Measurements from ENCODE around the gene ZNF418.

Gene ZNF418

DNA sequence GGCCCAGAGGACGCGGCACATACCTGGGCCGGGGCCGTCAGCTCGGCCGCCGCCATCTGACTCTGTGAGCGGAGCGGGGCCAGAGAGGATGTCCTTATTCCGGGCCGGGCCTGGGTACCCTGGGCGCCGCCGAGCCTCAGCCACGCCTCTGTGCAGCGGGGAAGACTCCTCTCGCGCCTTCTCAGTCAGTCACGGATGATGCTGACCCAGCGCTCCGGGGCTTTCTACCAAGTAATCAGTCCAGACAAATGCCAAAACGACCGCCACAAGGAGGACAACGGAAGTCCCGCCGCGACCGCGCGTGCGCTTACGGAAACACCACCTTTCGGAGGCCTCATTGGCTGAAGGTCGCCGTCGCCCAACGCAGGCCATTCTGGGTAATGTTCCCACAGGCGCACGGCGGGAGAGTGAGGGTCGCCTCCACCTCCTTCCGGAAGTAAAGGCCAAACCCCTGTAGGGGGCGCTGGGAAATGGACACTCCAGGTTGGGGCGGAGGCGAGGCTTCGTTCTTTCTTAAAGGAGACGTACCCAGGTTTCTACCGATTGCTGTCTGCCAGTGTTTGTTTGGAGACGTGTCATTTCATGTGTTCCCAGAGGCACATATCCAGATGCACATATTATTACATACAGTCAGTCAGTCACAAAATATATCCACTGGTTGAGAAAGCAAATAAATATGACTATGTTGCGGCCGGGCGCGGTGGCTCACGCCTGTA, 12.4 kb upstream of the ZNF418 start, which contains the start of gene ZNF256:
Gene ZNF256 (minus strand): TSS at position 288 of the 716 bp plus-strand sequence. CDS start 232 bp downstream, at position 56.
- Histone ChIP-seq H2BK12ac (ENCODE audit: low read length) (no peak within 1 kb of the TSS), H4K8ac (ENCODE audit: low read depth, low read length) (no peak within 1 kb of the TSS), H3K79me1 (ENCODE audit: low read depth, low read length) (peaks cover 5% of the 10 kb centered on the region), H3K4ac (ENCODE audit: low read length) (no peak within 1 kb of the TSS), H3K4me2 (ENCODE audit: insufficient read depth, low read length, poor library complexity, severe bottlenecking) (peak within 1 kb of the TSS; percentile 72), H2BK15ac (ENCODE audit: low read length) (no peak within 1 kb of the TSS), H3K27me3 (ENCODE audit: control insufficient read depth in 3 of 3, insufficient read depth in 3 of 3, low read depth in 1 of 3, low read length in 3 of 3) (no peaks in the 10 kb centered on the region), H3K23ac (ENCODE audit: low read depth, low read length, poor library complexity) (no peak within 1 kb of the TSS), H3K36me3 (replicated peaks in 1 of 2; ENCODE audit: control insufficient read depth in 2 of 2, insufficient read depth in 2 of 2, low read length in 2 of 2) (peaks cover 15 to 32% of the 10 kb centered on the region in 2 donors), H3K9me3 (replicated peaks in 1 of 2; ENCODE audit: control insufficient read depth in 2 of 2, insufficient read depth in 1 of 2, low read depth in 1 of 2, low read length in 2 of 2) (peaks cover 27 to 52% of the 10 kb centered on the region in 2 donors), H3K4me3 (ENCODE audit: low read length in 2 of 2) (peak within 1 kb of the TSS; percentile 99), H2BK120ac (ENCODE audit: low read depth, low read length) (no peak within 1 kb of the TSS), H3K4me1 (ENCODE audit: control insufficient read depth in 2 of 2, insufficient read depth in 1 of 2, low read depth in 1 of 2, low read length in 2 of 2) (peaks cover 5 to 7% of the 10 kb centered on the region in 2 donors), H3K14ac (ENCODE audit: low read length) (no peak within 1 kb of the TSS), H3K9ac (ENCODE audit: low read depth, low read length, poor library complexity) (peak within 1 kb of the TSS; percentile 98), H2BK5ac (ENCODE audit: low read length) (peak within 1 kb of the TSS; percentile 79), H3K27ac (replicated peaks; ENCODE audit: low read length) (no peak within 1 kb of the TSS), H2AK5ac (ENCODE audit: low read depth, low read length) (peak within 1 kb of the TSS; percentile 88), H4K91ac (ENCODE audit: low read depth, low read length, poor library complexity) (no peak within 1 kb of the TSS), H3K18ac (ENCODE audit: low read length) (peak within 1 kb of the TSS; percentile 93), H2AFZ (ENCODE audit: low read length) (peak within 1 kb of the TSS; percentile 94)
- peak; percentile 92 for DNase-seq (ENCODE audit: low spot score)
- no CpG with 5 or more reads among the region's 54 CpGs for WGBS, 2 donors (ENCODE audit: extremely low coverage in 2 of 2, insufficient read length in 2 of 2, insufficient replicate concordance in 1 of 2)

DNA sequence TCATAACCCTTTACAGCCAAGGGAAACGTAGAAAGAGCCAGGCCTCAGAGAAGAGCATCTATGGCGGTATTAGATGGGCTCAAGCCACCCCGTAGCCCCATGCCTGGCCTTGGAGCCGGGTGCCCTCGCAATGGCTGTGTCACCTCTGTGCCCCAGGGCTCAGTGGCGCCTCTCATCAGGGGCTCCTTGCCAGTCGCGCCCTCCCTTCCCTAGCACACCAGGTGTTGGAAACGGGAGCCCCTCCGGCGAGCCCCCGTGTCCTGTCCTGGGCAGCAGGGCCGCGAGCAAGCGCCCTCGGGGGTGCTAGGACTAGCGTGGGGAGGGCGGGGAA, 11.9 kb upstream of the ZNF418 start:
- Histone ChIP-seq H2BK120ac (ENCODE audit: low read depth, low read length) (no peak overlapping the region), H3K27ac (replicated peaks; ENCODE audit: low read length) (no peak overlapping the region), H3K4me2 (ENCODE audit: insufficient read depth, low read length, poor library complexity, severe bottlenecking) (peak overlapping the region; percentile 72), H4K91ac (ENCODE audit: low read depth, low read length, poor library complexity) (no peak overlapping the region), H2BK5ac (ENCODE audit: low read length) (peak overlapping the region; percentile 79), H3K4me3 (ENCODE audit: low read length in 2 of 2) (peak overlapping the region; percentile 99), H3K36me3 (replicated peaks in 1 of 2; ENCODE audit: control insufficient read depth in 2 of 2, insufficient read depth in 2 of 2, low read length in 2 of 2) (peaks cover 20 to 37% of the 10 kb centered on the region in 2 donors), H3K27me3 (ENCODE audit: control insufficient read depth in 3 of 3, insufficient read depth in 3 of 3, low read depth in 1 of 3, low read length in 3 of 3) (no peaks in the 10 kb centered on the region), H2BK15ac (ENCODE audit: low read length) (no peak overlapping the region), H2BK12ac (ENCODE audit: low read length) (no peak overlapping the region), H3K9me3 (replicated peaks in 1 of 2; ENCODE audit: control insufficient read depth in 2 of 2, insufficient read depth in 1 of 2, low read depth in 1 of 2, low read length in 2 of 2) (peaks cover 33 to 57% of the 10 kb centered on the region in 2 donors), H3K14ac (ENCODE audit: low read length) (no peak overlapping the region), H3K4me1 (ENCODE audit: control insufficient read depth in 2 of 2, insufficient read depth in 1 of 2, low read depth in 1 of 2, low read length in 2 of 2) (peaks cover 5 to 7% of the 10 kb centered on the region in 2 donors), H2AFZ (ENCODE audit: low read length) (peak overlapping the region; percentile 94), H3K18ac (ENCODE audit: low read length) (peak overlapping the region; percentile 93), H3K9ac (ENCODE audit: low read depth, low read length, poor library complexity) (peak overlapping the region; percentile 98), H2AK5ac (ENCODE audit: low read depth, low read length) (peak overlapping the region; percentile 88), H3K4ac (ENCODE audit: low read length) (no peak overlapping the region), H3K79me1 (ENCODE audit: low read depth, low read length) (peaks cover 5% of the 10 kb centered on the region), H4K8ac (ENCODE audit: low read depth, low read length) (no peak overlapping the region), H3K23ac (ENCODE audit: low read depth, low read length, poor library complexity) (no peak overlapping the region)
- WGBS, 2 donors (ENCODE audit: extremely low coverage in 2 of 2, insufficient read length in 2 of 2, insufficient replicate concordance in 1 of 2) = no CpG with 5 or more reads among the region's 18 CpGs
- no peak for DNase-seq (ENCODE audit: low spot score)

DNA sequence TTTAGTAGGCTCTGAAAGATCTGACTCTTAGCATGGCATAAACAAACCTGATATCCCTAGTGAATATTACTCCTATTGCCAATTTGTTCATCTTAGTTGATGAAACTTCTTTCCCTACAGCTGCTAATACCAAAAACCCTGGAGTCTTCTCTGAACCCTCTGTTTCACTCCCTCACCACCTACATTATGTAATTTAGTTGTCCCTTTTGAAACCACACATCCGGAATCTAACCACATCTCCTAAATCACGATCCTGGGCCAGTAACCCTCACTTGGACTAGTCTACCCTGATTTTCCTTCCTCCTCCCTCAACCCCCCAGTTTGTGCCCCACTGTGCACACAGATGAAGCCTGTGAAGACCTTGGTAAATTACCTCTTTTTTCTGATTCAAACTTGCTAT, 11.1 kb upstream of the ZNF418 start:
- peaks cover 27 to 45% of the 10 kb centered on the region in 2 donors for H3K36me3 ChIP-seq (replicated peaks in 1 of 2; ENCODE audit: control insufficient read depth in 2 of 2, insufficient read depth in 2 of 2, low read length in 2 of 2)
- H2BK120ac ChIP-seq (ENCODE audit: low read depth, low read length) = no peak overlapping the region
- no peak overlapping the region for H3K18ac ChIP-seq (ENCODE audit: low read length)
- peak overlapping the region in 1 of 2 donors; percentile 99 for H3K4me3 ChIP-seq (ENCODE audit: low read length in 2 of 2)
- H3K4me1 ChIP-seq (ENCODE audit: control insufficient read depth in 2 of 2, insufficient read depth in 1 of 2, low read depth in 1 of 2, low read length in 2 of 2) = peaks cover 5 to 7% of the 10 kb centered on the region in 2 donors
- no CpG with 5 or more reads among the region's 2 CpGs for WGBS, 2 donors (ENCODE audit: extremely low coverage in 2 of 2, insufficient read length in 2 of 2, insufficient replicate concordance in 1 of 2)
- H2BK15ac ChIP-seq (ENCODE audit: low read length) = no peak overlapping the region
- no peak overlapping the region for H2BK12ac ChIP-seq (ENCODE audit: low read length)
- no peak overlapping the region for H2AFZ ChIP-seq (ENCODE audit: low read length)
- H2BK5ac ChIP-seq (ENCODE audit: low read length) = no peak overlapping the region
- no peaks in the 10 kb centered on the region for H3K27me3 ChIP-seq (ENCODE audit: control insufficient read depth in 3 of 3, insufficient read depth in 3 of 3, low read depth in 1 of 3, low read length in 3 of 3)
- H3K4me2 ChIP-seq (ENCODE audit: insufficient read depth, low read length, poor library complexity, severe bottlenecking) = peak overlapping the region; percentile 72
- H3K79me1 ChIP-seq (ENCODE audit: low read depth, low read length) = peaks cover 5% of the 10 kb centered on the region
- no peak overlapping the region for H2AK5ac ChIP-seq (ENCODE audit: low read depth, low read length)
- no peak overlapping the region for H3K23ac ChIP-seq (ENCODE audit: low read depth, low read length, poor library complexity)
- no peak overlapping the region for H3K27ac ChIP-seq (replicated peaks; ENCODE audit: low read length)
- DNase-seq (ENCODE audit: low spot score) = no peak
- no peak overlapping the region for H3K4ac ChIP-seq (ENCODE audit: low read length)
- H3K9me3 ChIP-seq (replicated peaks in 1 of 2; ENCODE audit: control insufficient read depth in 2 of 2, insufficient read depth in 1 of 2, low read depth in 1 of 2, low read length in 2 of 2) = peaks cover 38 to 64% of the 10 kb centered on the region in 2 donors
- no peak overlapping the region for H4K91ac ChIP-seq (ENCODE audit: low read depth, low read length, poor library complexity)
- H4K8ac ChIP-seq (ENCODE audit: low read depth, low read length) = no peak overlapping the region
- no peak overlapping the region for H3K9ac ChIP-seq (ENCODE audit: low read depth, low read length, poor library complexity)
- H3K14ac ChIP-seq (ENCODE audit: low read length) = no peak overlapping the region

DNA sequence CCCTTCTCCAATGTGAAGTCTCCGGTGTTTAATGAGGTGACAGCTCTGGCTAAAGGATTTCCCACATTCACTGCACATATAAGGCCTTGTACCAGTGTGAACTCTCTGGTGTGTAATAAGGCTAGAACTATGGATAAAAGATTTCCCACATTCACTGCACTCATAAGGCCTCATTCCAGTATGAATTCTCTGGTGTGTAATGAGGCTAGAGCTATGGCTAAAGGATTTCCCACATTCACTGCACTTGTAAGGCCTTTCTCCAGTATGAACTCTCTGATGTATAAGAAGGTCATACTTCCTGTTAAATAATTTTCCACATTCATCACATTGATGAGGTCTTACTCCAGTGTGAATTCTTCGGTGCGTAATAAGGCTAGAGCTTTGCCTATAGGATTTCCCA, 6.4 kb upstream of the ZNF418 start:
- Histone ChIP-seq H3K9me3 (replicated peaks in 1 of 2; ENCODE audit: control insufficient read depth in 2 of 2, insufficient read depth in 1 of 2, low read depth in 1 of 2, low read length in 2 of 2) (peaks cover 25 to 85% of the 10 kb centered on the region in 2 donors), H3K4me3 (ENCODE audit: low read length in 2 of 2) (no peak overlapping the region), H3K36me3 (replicated peaks in 1 of 2; ENCODE audit: control insufficient read depth in 2 of 2, insufficient read depth in 2 of 2, low read length in 2 of 2) (peaks cover 37 to 77% of the 10 kb centered on the region in 2 donors)

More for the DNA sequence above, 6.4 kb upstream of the ZNF418 start:
- Histone ChIP-seq H4K91ac (ENCODE audit: low read depth, low read length, poor library complexity) (no peak overlapping the region), H2BK120ac (ENCODE audit: low read depth, low read length) (no peak overlapping the region), H3K4me1 (ENCODE audit: control insufficient read depth in 2 of 2, insufficient read depth in 1 of 2, low read depth in 1 of 2, low read length in 2 of 2) (peaks cover 3 to 4% of the 10 kb centered on the region in 2 donors), H3K23ac (ENCODE audit: low read depth, low read length, poor library complexity) (no peak overlapping the region), H3K9ac (ENCODE audit: low read depth, low read length, poor library complexity) (no peak overlapping the region), H3K4ac (ENCODE audit: low read length) (no peak overlapping the region), H2BK12ac (ENCODE audit: low read length) (no peak overlapping the region), H3K14ac (ENCODE audit: low read length) (no peak overlapping the region), H3K27me3 (ENCODE audit: control insufficient read depth in 3 of 3, insufficient read depth in 3 of 3, low read depth in 1 of 3, low read length in 3 of 3) (no peaks in the 10 kb centered on the region), H2BK15ac (ENCODE audit: low read length) (no peak overlapping the region), H3K18ac (ENCODE audit: low read length) (no peak overlapping the region), H3K27ac (replicated peaks; ENCODE audit: low read length) (no peak overlapping the region), H3K79me1 (ENCODE audit: low read depth, low read length) (peaks cover 7% of the 10 kb centered on the region), H2AFZ (ENCODE audit: low read length) (no peak overlapping the region), H2AK5ac (ENCODE audit: low read depth, low read length) (no peak overlapping the region), H2BK5ac (ENCODE audit: low read length) (no peak overlapping the region), H4K8ac (ENCODE audit: low read depth, low read length) (no peak overlapping the region), H3K4me2 (ENCODE audit: insufficient read depth, low read length, poor library complexity, severe bottlenecking) (no peak overlapping the region)
- no peak for DNase-seq (ENCODE audit: low spot score)
- WGBS, 2 donors (ENCODE audit: extremely low coverage in 2 of 2, insufficient read length in 2 of 2, insufficient replicate concordance in 1 of 2) = no CpG with 5 or more reads among the region's 3 CpGs
